ENCODE data around the gene VANGL2.

Gene VANGL2

DNA sequence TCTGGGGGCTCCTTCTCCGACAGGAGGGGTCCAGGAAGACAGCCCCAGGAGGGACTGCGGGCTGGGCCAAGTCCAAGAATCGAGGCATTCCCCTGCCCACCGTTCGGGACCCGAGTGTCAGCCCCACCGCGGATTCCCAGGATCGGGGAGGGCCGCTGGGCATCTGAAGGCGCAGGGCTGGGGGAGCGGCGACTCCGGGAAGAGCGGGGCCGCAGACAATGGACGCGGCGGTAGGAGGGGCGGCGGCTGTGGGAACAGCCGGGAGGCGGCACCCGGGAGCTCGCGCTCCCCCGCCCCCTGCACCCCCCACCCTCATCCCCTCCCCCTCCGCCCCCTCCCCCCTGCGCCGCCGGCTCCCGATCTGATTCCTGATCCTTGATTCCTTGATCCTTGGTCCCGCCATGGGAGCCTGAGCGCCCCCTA, at the start of gene VANGL2:
Gene VANGL2 (plus strand): TSS at position 342 of the 423 bp plus-strand sequence. CDS start 15,274 bp downstream, outside the sequence.
- no peak for DNase-seq

- DNase-seq: no peak
These were observed 48.7 kb upstream of the VANGL2 start for GRCh38 chr1:160351629-160352028.

- no peak for DNase-seq
These were observed 47.8 kb upstream of the VANGL2 start for GRCh38 chr1:160352555-160352954.

DNA sequence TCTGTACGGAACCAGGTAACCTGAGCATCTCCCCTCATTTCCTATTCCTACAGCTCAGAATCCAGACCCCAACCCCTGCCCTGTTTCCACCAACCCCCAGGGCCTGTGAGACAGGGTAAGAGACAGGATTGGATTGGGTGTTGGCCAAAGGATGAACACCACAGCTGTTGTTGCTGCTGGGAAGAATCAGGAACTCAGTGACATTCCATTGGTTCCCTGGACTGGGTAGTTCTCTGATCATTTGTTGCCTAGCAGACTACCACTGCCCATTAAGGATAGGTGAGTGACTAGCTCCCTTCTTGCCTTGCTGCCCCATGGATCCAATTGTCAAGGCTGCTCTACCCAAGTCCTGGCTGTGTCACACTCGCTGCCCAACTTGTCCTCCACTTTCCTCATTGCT, 47.1 kb upstream of the VANGL2 start:
- no peak for DNase-seq

DNA sequence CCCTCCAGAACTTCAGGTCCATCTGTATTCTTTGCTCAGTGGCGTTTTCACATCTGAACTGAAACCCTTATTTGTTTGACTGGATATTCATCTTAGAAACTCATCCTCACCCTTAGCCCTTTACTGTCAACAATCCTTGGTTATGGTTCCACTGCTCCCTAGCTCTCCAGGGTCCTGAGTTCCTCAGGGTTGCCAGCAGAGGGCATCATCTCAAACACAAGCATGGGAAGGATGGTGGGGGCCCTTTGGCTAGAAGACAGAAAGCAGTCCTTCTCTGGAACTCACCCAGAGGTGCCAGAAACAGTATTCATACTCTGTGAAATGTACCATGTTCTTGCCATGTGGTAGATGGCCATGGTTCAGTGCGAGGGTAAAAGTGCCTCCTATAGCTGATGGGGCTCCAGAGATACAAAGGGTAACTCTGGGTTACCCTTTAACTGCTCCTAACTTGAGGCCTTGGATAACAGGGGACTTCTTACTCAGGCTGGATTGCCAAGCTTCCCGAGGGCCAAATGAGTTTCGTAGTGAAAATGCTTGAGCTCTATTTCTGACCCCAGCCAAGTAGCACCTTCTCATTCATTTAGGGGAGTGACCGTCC, 45.9 kb upstream of the VANGL2 start:
- no peak for DNase-seq

- no peak for DNase-seq
These were observed 42.9 kb upstream of the VANGL2 start for GRCh38 chr1:160357286-160358002.

DNA sequence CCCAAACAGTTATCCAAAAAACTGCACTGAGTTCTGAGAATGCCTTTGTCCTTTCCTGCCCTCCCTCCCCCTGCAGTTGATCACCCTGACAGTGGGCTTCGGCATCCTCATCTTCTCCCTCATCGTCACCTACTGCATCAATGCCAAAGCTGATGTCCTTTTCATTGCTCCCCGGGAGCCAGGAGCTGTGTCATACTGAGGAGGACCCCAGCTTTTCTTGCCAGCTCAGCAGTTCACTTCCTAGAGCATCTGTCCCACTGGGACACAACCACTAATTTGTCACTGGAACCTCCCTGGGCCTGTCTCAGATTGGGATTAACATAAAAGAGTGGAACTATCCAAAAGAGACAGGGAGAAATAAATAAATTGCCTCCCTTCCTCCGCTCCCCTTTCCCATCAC, 42.3 kb upstream of the VANGL2 start:
- DNase-seq: no peak

DNA sequence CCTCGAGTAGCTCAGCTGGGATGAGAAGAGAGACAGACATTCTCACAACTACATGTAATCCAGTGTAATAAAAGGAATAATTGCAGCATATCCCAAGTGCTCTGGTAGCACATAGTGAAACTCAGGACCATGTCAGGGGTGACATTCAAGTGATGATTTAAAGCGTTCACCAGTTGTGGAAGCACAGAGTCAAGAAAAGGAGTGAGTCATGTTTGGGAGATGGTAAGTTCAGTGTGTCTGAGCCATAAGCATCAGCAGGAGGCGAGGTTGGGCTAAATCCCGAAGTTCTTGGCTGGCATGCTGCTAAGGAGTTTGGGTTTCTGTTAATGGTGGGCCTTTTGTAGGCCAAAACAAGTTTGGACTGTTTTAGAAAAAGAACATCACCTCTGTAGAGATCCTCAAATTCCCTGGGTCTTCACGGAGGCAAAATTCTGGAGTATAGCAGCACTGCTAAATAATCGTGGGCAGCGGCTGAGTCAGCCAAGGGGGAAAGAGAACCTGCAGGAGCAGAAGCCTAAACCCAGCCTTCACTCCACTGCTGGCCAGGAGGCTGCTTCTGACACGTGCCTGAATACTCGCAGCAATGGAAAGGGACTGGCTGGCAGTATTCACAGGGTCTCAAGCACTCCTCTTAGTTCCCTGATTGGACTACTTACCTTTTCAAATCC, 40.7 kb upstream of the VANGL2 start:
- no peak for DNase-seq

DNA sequence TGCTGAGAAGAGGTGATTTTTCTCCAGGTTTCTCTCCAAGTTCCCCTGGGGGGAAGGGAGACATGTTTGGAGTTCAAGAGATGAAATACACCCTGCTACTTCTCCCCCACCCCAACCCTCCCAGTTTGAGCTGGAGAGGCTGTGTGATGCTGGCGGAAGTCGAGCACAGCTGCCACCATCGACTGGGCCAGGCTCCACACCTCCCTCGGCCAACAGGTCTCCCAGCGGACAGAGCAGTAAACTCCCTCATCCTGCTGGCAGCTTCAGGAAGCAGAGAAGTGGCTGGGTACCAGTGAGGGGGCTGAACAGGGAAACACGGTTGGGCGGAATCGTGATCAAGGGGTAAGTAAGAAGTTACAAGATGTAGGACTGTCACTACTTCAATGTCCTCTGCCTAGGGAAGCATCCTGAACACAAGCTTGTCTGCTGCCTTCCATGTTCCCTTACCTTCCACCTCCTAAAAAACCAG, 40.1 kb upstream of the VANGL2 start:
- DNase-seq: no peak

GRCh38 chr1:160361199-160361598, 39.2 kb upstream of the VANGL2 start:
- no peak for DNase-seq

DNA sequence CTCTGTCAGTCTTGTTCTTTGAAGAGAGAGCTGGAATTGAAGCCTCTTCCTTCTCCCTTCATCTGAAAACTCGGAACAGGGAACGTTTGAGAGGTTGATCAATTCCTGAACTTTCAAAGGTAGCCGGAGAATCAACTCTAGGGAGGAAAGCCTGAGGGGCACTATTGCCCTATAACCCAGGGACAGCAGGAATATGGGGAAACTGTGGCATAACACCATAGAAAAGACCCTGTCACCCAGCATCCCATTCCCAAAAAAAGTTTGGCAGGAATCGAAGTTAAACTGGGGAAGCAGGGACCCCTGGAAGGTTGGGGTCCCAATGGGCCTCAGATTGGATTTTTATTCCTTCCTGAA, 38.6 kb upstream of the VANGL2 start:
- no peak for DNase-seq

DNA sequence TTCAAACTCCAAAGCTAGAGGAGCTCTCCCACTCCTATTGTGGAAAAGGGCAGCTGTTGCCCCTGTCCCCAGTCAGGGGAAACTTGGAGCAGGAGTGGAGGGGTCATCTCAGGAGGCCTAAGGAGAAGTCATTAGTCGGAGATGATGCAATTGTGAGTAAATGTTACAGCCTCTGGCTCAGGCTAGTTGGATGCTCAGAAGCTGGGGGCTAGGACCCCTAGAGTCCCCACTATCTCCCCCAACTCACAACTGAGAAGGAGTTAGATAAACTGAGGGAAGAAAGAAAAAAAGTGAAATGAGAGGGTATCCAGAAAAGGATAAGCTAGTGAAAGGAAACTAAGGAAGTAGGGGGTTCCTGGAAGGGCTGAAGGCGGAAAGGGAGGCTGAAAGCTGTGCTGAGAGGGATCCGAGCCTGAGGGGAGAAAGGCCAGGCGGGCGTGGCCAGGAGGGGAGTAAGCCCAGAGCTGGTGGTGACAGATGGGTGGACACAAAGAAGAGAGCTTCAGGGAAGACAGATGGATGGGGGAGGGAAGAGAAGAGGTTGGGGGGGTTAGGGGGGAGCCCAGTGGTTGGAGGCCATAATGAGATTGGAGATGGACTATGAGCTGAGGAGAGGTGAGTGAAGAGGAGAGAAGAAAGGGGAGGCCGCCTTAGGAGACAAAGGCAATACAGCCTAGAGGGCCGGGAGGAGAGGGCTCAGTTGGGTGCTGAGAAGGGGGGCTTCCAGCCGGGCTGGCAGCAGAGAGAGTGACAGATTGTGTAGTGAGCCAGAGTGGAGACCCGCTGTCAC, 38.0 kb upstream of the VANGL2 start:
- DNase-seq: no peak

DNA sequence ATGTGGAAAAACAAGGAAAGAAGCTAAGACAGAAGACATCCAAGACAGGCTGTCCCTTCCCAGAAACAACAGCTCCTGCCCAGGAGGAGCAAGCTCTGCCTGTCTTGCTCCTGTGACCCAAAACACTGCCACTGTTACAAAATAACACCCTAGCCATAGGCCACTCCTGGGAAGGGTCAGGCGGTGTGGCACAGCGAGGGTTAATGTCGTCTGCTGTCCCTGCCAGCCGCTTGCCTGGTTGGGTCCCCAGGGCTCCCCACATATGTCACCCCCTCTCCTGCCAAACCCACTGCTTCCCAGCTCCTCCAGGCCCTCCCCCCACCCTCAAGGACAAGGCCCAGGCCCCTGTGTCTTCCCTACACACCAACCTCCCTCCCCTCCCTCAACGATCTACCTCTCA, 37.4 kb upstream of the VANGL2 start:
- DNase-seq: no peak

DNA sequence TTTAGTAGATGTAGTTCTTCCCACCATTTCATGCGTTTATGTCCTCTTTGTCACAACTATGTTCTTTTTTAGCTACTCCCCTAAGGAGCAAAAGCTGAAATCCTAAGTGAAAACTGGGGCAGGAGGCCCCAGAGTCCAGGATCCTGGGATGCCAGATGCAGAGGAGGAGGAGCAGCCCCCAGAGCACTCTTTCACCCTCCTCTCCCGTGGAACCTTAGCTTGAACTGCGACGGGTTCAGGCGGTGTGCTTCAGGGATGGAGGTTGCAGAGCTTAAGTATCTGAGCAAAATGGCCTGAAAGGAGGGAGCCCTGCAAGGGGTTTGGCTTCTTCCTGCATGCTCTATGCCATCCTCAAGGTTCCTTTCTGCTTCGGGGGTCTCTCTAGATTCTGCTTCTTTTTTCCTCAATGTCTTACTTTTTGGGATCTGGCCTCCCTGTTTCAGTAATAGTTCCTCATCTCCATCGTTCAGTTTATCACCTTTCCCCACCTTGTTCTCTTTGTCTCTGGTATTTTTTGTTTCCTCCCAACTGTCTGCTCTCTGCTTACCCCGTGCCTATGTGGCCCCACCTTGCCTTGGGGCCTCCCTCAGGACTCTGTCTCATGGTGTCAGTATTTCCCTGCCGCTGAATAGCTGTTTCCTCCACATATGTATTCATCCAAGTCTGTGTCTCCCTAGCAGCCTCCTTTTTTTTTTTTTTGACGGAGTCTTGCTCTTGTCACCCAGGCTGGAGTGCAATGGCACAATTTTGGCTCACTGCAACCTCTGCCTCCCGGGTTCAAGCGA, 36.2 kb upstream of the VANGL2 start:
- no peak for DNase-seq

GRCh38 chr1:160365325-160365724, 35.0 kb upstream of the VANGL2 start:
- DNase-seq: no peak

GRCh38 chr1:160366731-160367515, 33.4 kb upstream of the VANGL2 start, which contains the start of gene NHLH1:
Gene NHLH1 (plus strand): TSS chr1:160367071. CDS start chr1:160370732, 3,661 bp downstream.
- DNase-seq: no peak

DNA sequence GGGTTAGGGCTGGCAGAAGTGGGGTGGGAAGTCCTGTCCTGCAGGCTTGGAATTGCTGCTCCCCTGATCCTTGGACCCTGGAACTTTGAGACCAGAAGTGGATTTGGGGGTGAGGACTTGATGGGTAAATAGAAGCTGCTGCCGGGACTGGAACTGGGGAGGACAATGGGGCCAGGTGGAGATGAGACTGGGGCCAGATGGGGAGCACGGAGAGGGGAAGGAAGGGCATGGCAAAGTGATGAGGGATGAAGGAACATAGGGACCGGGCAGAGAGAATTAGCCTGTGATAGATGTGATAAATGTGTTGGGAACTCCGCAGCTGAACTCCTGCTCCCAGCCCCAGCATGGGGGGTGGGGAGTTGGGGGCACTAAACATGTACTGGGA, 32.9 kb upstream of the VANGL2 start:
- DNase-seq: no peak

DNA sequence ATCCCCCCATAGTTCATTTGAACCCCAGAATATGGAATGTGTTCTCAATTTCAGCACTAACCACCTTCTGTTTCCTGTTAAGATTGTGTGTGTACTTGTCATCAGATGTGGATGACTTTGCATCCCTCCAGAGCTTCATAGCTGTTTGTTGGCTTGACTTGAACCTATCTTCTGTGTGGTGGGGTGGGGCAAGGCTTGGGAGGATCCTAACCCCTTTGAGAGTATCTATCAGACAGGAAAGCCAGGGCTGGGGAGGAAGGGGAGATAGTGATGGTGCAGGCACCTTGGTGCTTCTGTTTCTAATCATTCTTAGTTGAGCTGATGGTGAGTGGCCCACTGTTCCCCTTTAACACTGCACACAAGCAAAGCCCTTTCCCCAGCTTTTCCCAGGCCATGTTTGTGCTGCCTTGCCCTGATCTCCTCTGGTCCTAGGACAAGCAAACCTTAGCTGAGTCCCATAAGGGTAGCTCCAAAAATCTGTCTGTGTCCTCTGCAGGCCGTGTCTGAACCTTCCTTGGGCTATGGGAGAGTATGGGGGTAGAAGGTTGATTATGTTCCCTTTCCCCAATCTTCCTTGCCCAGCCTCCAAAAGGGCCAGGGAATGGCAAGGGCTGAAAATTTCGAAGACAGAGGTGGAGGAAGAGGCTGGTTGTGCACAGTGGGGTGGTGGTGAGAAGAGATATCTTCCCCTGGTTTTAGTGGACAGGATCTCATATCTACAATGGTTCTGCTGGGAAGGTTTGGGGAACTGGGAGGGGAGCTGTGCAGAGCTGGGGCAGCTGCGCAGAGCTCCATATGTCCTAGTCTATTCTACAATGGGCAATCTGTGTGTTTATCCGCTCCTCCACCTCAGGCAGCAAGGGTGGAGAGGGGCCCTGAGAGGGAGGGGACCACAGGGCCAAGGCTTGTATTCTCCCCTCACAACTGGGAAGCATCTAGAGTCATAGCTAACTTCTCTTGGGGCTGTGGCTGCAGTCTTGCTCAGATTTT, 32.1 kb upstream of the VANGL2 start:
- no peak for DNase-seq

- no peak for DNase-seq
These were observed 31.3 kb upstream of the VANGL2 start for GRCh38 chr1:160369087-160369486.
